HepG2 (cell line): ENCODE measurements around the gene FBXO41. TPM values are rescaled to one million over a fixed set of nuclear protein-coding genes. Genes with fewer than 3 reads are reported as not detected.

Source experiments
- ATAC-seq: fragments of 200-7000 bp; cut with Tn5 transposase; 3 replicates; pipeline ENCODE4 v1.9.1; 2020; ENCODE audit warnings: mild to moderate bottlenecking, moderate library complexity
- BruUV-seq: library from RNA; stranded (reverse); fragments of 400-500 nt; replicated peaks from 2 replicates; lab custom pipeline; 2021; lab: Mats Ljungman, UMichigan
- CTCF ChIA-PET: fragments of 300-600 bp; formaldehyde crosslinking; extraction: SDS; loops from one replicate; lab custom pipeline; 2021; ENCODE audit warnings: low total read pairs, inconsistent platforms, low intra/inter-chr PET ratio; lab: Yijun Ruan, JAX
- POLR2A ChIA-PET: fragments of 350-600 bp; sonication (Branson Sonifier 250); formaldehyde crosslinking; loops from one replicate; lab custom pipeline; 2020; ENCODE audit warnings: antibody characterized with exemption, inconsistent platforms; lab: Yijun Ruan, JAX
- DNase-seq: peaks from one replicate; pipeline ENCODE4 v3.0.0-alpha.2; 2015; ENCODE audit warnings: low spot score
- FAIRE-seq: peaks from 3 replicates; lab custom pipeline; 2011; peaks lifted over from hg19 to GRCh38; lab: Jason Lieb, UNC
- H2AFZ ChIP-seq: one replicate; pipeline ENCODE4 v1.6.1; 2011; ENCODE audit warnings: low read length, inconsistent platforms
- H3K27ac ChIP-seq: fragments of 300-600 bp; 3 replicates; pipeline ENCODE4 v1.8.0; 2011; ENCODE audit warnings: mixed run types, mild to moderate bottlenecking, mixed read lengths, low read length, inconsistent platforms; ENCODE audit not compliant: insufficient read depth; ENCODE audit errors: extremely low read length
- H3K27me3 ChIP-seq, 2 experiments: fragments of 200-600 bp in 1 of 2; 2 replicates in 1 of 2; 3 replicates in 1 of 2; pipeline versions ENCODE4 v1.6.0 to v1.8.0; 2011; ENCODE audit warnings: low read length in 2 of 2, mild to moderate bottlenecking in 2 of 2, moderate library complexity in 2 of 2, inconsistent platforms in 1 of 2; ENCODE audit not compliant: insufficient read depth in 2 of 2, control insufficient read depth in 1 of 2
- H3K36me3 ChIP-seq, 2 experiments: fragments of 200-600 bp in 1 of 2; replicated peaks in 1 of 2; 2 replicates in 1 of 2; 3 replicates in 1 of 2; pipeline versions ENCODE4 v1.5.1 to v1.8.0; 2011; ENCODE audit warnings: low read length in 2 of 2, inconsistent platforms in 1 of 2; ENCODE audit not compliant: insufficient read depth in 2 of 2, control insufficient read depth in 1 of 2
- H3K4me1 ChIP-seq: 2 replicates; pipeline ENCODE4 v1.5.1; 2012; ENCODE audit warnings: low read length, inconsistent platforms; ENCODE audit not compliant: insufficient read depth
- H3K4me2 ChIP-seq: 2 replicates; pipeline ENCODE4 v1.6.0; 2011; ENCODE audit warnings: low read depth, low read length, inconsistent platforms
- H3K4me3 ChIP-seq, 3 experiments: fragments of 200-600 bp in 1 of 3; sonication (generic), shearing (Covaris generic) in 1 of 3; replicated peaks in 1 of 3; 2 replicates each; pipeline ENCODE4 v1.5.1; 2011 to 2016; ENCODE audit warnings: low read length in 3 of 3, inconsistent platforms in 2 of 3, low read depth in 2 of 3, mild to moderate bottlenecking in 2 of 3, control low read depth in 1 of 3, mixed read lengths in 1 of 3; ENCODE audit not compliant: insufficient read depth in 1 of 3
- H3K79me2 ChIP-seq: one replicate; pipeline ENCODE4 v1.6.1; 2011; ENCODE audit warnings: low read length, inconsistent platforms; ENCODE audit not compliant: insufficient read depth
- H3K9ac ChIP-seq: 2 replicates; pipeline ENCODE4 v1.6.0; 2011; ENCODE audit warnings: mild to moderate bottlenecking, low read depth, low read length, inconsistent platforms; ENCODE audit not compliant: insufficient read depth
- H3K9me3 ChIP-seq: 2 replicates; pipeline ENCODE4 v1.5.1; 2012; ENCODE audit warnings: mild to moderate bottlenecking, low read length
- H4K20me1 ChIP-seq: 2 replicates; pipeline ENCODE4 v1.6.0; 2011; ENCODE audit warnings: inconsistent platforms, mild to moderate bottlenecking, low read length, moderate library complexity; ENCODE audit not compliant: insufficient read depth
- BCL6 ChIP-seq: IDR thresholded peaks from 2 replicates; pipeline ENCODE4 v1.6.1; 2016; ENCODE audit warnings: missing genetic modification reagents, missing compliant biosample characterization
- HNF4A ChIP-seq: sonication (generic); formaldehyde crosslinking; IDR thresholded peaks from 2 replicates; pipeline ENCODE4 v1.4.0; 2020; ENCODE audit warnings: missing genetic modification reagents
- HNRNPUL1 ChIP-seq: fragments of 200-400 bp; formaldehyde crosslinking; IDR thresholded peaks from 2 replicates; pipeline ENCODE4 v1.6.1; 2017; ENCODE audit warnings: low read depth, mild to moderate bottlenecking, low read length, moderate library complexity
- HOXD1 ChIP-seq: sonication (generic); formaldehyde crosslinking; IDR thresholded peaks from 2 replicates; pipeline ENCODE4 v1.5.0; 2020; ENCODE audit warnings: missing genetic modification reagents
- KAT8 ChIP-seq: IDR thresholded peaks from 2 replicates; pipeline ENCODE4 v1.6.1; 2016; ENCODE audit warnings: missing genetic modification reagents, missing compliant biosample characterization
- PLRG1 ChIP-seq: fragments of 450-650 bp; conservative IDR thresholded peaks from 2 replicates; pipeline ENCODE4 v1.6.1; 2016
- RFXAP ChIP-seq: sonication (generic); formaldehyde crosslinking; IDR thresholded peaks from 2 replicates; pipeline ENCODE4 v1.4.0; 2020; ENCODE audit warnings: missing genetic modification reagents, borderline replicate concordance
- SCMH1 ChIP-seq: sonication (generic); formaldehyde crosslinking; IDR thresholded peaks from 2 replicates; pipeline ENCODE4 v1.9.0; 2021; ENCODE audit warnings: missing genetic modification reagents, mild to moderate bottlenecking, borderline replicate concordance
- SP140L ChIP-seq: sonication (generic); formaldehyde crosslinking; IDR thresholded peaks from 2 replicates; pipeline ENCODE4 v1.4.0; 2020; ENCODE audit warnings: missing genetic modification reagents, borderline replicate concordance
- THAP7 ChIP-seq: sonication (generic); formaldehyde crosslinking; IDR thresholded peaks from 2 replicates; pipeline ENCODE4 v1.8.1; 2023; ENCODE audit warnings: mild to moderate bottlenecking, missing genetic modification reagents
- YY1 ChIP-seq: IDR thresholded peaks from 2 replicates; pipeline ENCODE4 v1.6.1; 2011; ENCODE audit warnings: low read length, low read depth, moderate library complexity, mild to moderate bottlenecking; ENCODE audit not compliant: insufficient read depth, insufficient replicate concordance
- ZBTB20 ChIP-seq: sonication (generic); formaldehyde crosslinking; IDR thresholded peaks from 2 replicates; pipeline ENCODE4 v1.8.1; 2023; ENCODE audit warnings: missing genetic modification reagents, low read depth, mild to moderate bottlenecking, borderline replicate concordance
- ZNF280D ChIP-seq: sonication (generic); formaldehyde crosslinking; IDR thresholded peaks from 2 replicates; pipeline ENCODE4 v1.5.1; 2020; ENCODE audit warnings: mild to moderate bottlenecking, missing genetic modification reagents
- ZNF501 ChIP-seq: sonication (generic); formaldehyde crosslinking; IDR thresholded peaks from 2 replicates; pipeline ENCODE4 v1.5.1; 2020; ENCODE audit warnings: mild to moderate bottlenecking, moderate library complexity, missing genetic modification reagents
- ZNF839 ChIP-seq: sonication (generic); formaldehyde crosslinking; IDR thresholded peaks from 2 replicates; pipeline ENCODE4 v1.4.0; 2020; ENCODE audit warnings: missing genetic modification reagents, mild to moderate bottlenecking, borderline replicate concordance
- ZNF879 ChIP-seq: sonication (generic); formaldehyde crosslinking; IDR thresholded peaks from 2 replicates; pipeline ENCODE4 v1.8.1; 2023; ENCODE audit warnings: missing genetic modification reagents
- ZSCAN22 ChIP-seq: sonication (generic); formaldehyde crosslinking; IDR thresholded peaks from 2 replicates; pipeline ENCODE4 v1.4.0; 2020; ENCODE audit warnings: mild to moderate bottlenecking, missing genetic modification reagents
- WGBS: methylation state at CpG from one replicate; pipeline ENCODE4 v1.1.6; 2017; ENCODE audit warnings: low lambda C conversion rate; 5-methylcytosine and 5-hydroxymethylcytosine counted together
- in situ Hi-C: cut with HindIII; loops from 2 replicates; pipeline ENCODE4 v1.10.0; 2017; ENCODE audit warnings: low pct_unique_long_range_greater_than_20kb; ENCODE audit not compliant: extremely low pct_ligation_motif_present
- intact Hi-C: fragments of 100-400 bp; cut with micrococcal nuclease; formaldehyde crosslinking; loops from one replicate; pipeline ENCODE4 v1.10.0; 2022; ENCODE audit not compliant: unreplicated experiment
- polyA plus RNA-seq, 8 experiments: library from polyadenylated mRNA; depleted of rRNA in 3 of 8; stranded (reverse) in 7 of 8; unstranded in 1 of 8; fragments of >200 nt; fragmentation: Illumina TruSeq in 4 of 8; extraction: Trizol in 4 of 8; gene quantifications; 2 replicates each; pipeline versions ENCODE4 v1.2.1 to v1.2.3, GENCODE V29; 2011 to 2016; ENCODE audit warnings: low read depth in 4 of 8, missing spikeins in 1 of 8, mixed read lengths in 1 of 8; ENCODE audit not compliant: insufficient read depth in 1 of 8
- total RNA-seq, 5 experiments: library from RNA; depleted of rRNA; stranded (reverse); fragments of >200 nt; fragmentation: Illumina TruSeq; extraction: Trizol; gene quantifications; 2 replicates each; pipeline ENCODE4 v1.2.3, GENCODE V29; 2016; ENCODE audit warnings: low read depth in 1 of 5

Gene FBXO41
- total and polyA plus RNA-seq, 2 of the 13 experiments (the other 11 are each of a cell fraction or from before 2014, with no cell fraction given), result 4.2 to 10.3 TPM

GRCh38 chr2:73212098-73212447, 72.2 kb downstream of the FBXO41 start:
- Histone ChIP-seq H3K9me3 (no peaks in the 10 kb centered on the region), H3K36me3 (no peaks in the 10 kb centered on the region), H3K9ac (no peak overlapping the region), H3K4me1 (peaks cover 75% of the 10 kb centered on the region), H3K79me2 (peaks cover 28% of the 10 kb centered on the region), H3K27ac (peak overlapping the region; percentile 92), H2AFZ (no peak overlapping the region), H4K20me1 (peaks cover 4% of the 10 kb centered on the region; the same call in 1 of the 2 replicates), H3K4me2 (peak overlapping the region; percentile 99), H3K4me3 (peak overlapping the region in 1 of 3 experiments; percentile 93; a peak in 1 of 6 replicates), H3K27me3 (no peaks in the 10 kb centered on the region)
- DNase-seq (no peak), ATAC-seq (no peak), FAIRE-seq (no peak)
- 10% methylated on average over 7 of the region's 7 CpGs for WGBS
- in situ Hi-C loops, result loop anchor here (5.0 kb wide), 1 partner anchor 35 kb away; no protein-coding TSS in a partner anchor
- BruUV-seq, result no TSS peak
- POLR2A ChIA-PET, result interaction anchor here (0.5 to 4.5 kb wide), 22 partner anchors 11 to 1060 kb away, joined by 3 to 125 read pairs (median 8); partner anchors contain the start of genes CCT7, EGR4, PRADC1 and RAB11FIP5
- intact Hi-C loops, result loop anchor here (1.0 to 10.0 kb wide), 3 partner anchors 21 to 173 kb away; partner anchors contain the start of gene ALMS1
- CTCF ChIA-PET, result interaction anchor here (1.4 to 2.9 kb wide), 4 partner anchors 35 to 319 kb away, joined by 6 to 74 read pairs (median 10); no protein-coding TSS in a partner anchor
- TF ChIP-seq YY1, result no peak
- TF ChIP-seq HNRNPUL1, result no peak
- TF ChIP-seq BCL6 (CRISPR knock-in tag), result no peak
- TF ChIP-seq KAT8 (CRISPR knock-in tag), result no peak
- no peak for TF ChIP-seq ZNF280D (CRISPR knock-in tag)
- TF ChIP-seq HOXD1 (CRISPR knock-in tag), result no peak
- TF ChIP-seq RFXAP, result no peak
- no peak for TF ChIP-seq HNF4A (CRISPR knock-in tag)
- TF ChIP-seq ZNF501, result no peak
- TF ChIP-seq ZNF839 (CRISPR knock-in tag), result no peak
- TF ChIP-seq SP140L (CRISPR knock-in tag), result no peak
- no peak for TF ChIP-seq ZSCAN22 (CRISPR knock-in tag)
- no peak for TF ChIP-seq PLRG1
- TF ChIP-seq ZBTB20 (CRISPR knock-in tag), result no peak
- no peak for TF ChIP-seq SCMH1 (CRISPR knock-in tag)
- no peak for TF ChIP-seq ZNF879
- TF ChIP-seq THAP7, result peak; percentile 58; the same call in 1 of the 2 replicates
